Mucosa of descending colon (tissue), 3 donors: ENCODE measurements around the gene GFRA1. TPM values are rescaled to one million over a fixed set of nuclear protein-coding genes. Genes with fewer than 3 reads are reported as not detected.

Experiments used
- ATAC-seq: fragments of 200-7000 bp; cut with Tn5 transposase; one replicate; pipeline ENCODE4 v1.9.1; 2020; ENCODE audit warnings: mild to moderate bottlenecking, moderate library complexity
- DNase-seq, 3 donors: peaks; one replicate each; pipeline ENCODE4 v3.0.0-alpha.2; 2020
- H3K36me3 ChIP-seq: fragments of 200-600 bp; one replicate; pipeline ENCODE4 v1.8.0; 2021; ENCODE audit warnings: low read depth, mild to moderate bottlenecking
- H3K4me1 ChIP-seq: fragments of 200-600 bp; one replicate; pipeline ENCODE4 v1.8.0; 2021; ENCODE audit warnings: low read depth, mild to moderate bottlenecking
- H3K4me3 ChIP-seq: fragments of 200-600 bp; one replicate; pipeline ENCODE4 v1.8.0; 2021; ENCODE audit warnings: mild to moderate bottlenecking
- H3K9me3 ChIP-seq: fragments of 200-600 bp; one replicate; pipeline ENCODE4 v1.8.0; 2021; ENCODE audit warnings: mild to moderate bottlenecking
- intact Hi-C, 2 donors: fragments of 100-400 bp; cut with DNase I in 1 of 2; cut with micrococcal nuclease in 1 of 2; formaldehyde crosslinking; loops; one replicate each; pipeline versions ENCODE4 v1.11.0 to v1.11.1; 2022; cut with DNase I, micrococcal nuclease
- total RNA-seq, 3 donors: library from RNA; stranded (reverse); fragmentation: NEBNext Ultra II Directional in 2 of 3; extraction: Animal tissue kit (Norgen Biotek cat#: 25700) in 2 of 3; gene quantifications; one replicate each; pipeline versions ENCODE4 v1.2.1 to v1.2.4, GENCODE V29; 2021 to 2023
- TF ChIP-seq, protein P1 (sequence below): fragments of 200-600 bp; IDR thresholded peaks from one replicate; pipeline ENCODE4 v1.8.0; 2022; ENCODE audit warnings: antibody characterized with exemption, mild to moderate bottlenecking
- donor health status: DM: no; HTN: no; CAD: no; lungs with moderate emphysema.
- donor health status: DM: no; HTN: no; CAD: no.
- donor health status: DM: no; HTN: yes; CAD: no.

Gene GFRA1
- total RNA-seq, 3 donors from 2014 or later: 2.2 to 32.2 (median 4.1) TPM

DNA sequence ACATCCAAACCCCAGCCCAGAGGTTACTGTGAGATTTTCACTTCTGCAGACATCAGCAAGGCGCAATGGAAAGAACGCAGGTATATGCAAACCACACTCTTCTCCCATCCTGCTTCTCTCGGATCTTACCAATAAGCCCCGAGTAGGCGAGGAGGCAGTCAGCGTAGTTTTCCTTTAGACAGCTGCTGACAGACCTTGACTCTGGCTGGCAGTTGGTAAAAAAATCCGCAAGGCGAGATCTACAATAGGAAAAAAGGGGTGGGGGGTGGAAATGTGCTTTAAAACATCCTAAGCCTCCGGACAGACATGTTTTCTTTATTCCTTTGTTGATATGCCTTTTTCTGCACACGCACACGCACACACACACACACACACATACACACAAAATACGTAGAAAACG, 176.5 kb downstream of the GFRA1 start:
- Histone ChIP-seq H3K4me1 (no peaks in the 10 kb centered on the region), H3K4me3 (no peak overlapping the region), H3K9me3 (no peaks in the 10 kb centered on the region), H3K36me3 (no peaks in the 10 kb centered on the region)
- no peak for ATAC-seq
- TF ChIP-seq, protein P1, sequence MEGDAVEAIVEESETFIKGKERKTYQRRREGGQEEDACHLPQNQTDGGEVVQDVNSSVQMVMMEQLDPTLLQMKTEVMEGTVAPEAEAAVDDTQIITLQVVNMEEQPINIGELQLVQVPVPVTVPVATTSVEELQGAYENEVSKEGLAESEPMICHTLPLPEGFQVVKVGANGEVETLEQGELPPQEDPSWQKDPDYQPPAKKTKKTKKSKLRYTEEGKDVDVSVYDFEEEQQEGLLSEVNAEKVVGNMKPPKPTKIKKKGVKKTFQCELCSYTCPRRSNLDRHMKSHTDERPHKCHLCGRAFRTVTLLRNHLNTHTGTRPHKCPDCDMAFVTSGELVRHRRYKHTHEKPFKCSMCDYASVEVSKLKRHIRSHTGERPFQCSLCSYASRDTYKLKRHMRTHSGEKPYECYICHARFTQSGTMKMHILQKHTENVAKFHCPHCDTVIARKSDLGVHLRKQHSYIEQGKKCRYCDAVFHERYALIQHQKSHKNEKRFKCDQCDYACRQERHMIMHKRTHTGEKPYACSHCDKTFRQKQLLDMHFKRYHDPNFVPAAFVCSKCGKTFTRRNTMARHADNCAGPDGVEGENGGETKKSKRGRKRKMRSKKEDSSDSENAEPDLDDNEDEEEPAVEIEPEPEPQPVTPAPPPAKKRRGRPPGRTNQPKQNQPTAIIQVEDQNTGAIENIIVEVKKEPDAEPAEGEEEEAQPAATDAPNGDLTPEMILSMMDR: no peak
- intact Hi-C loops: no loop called here
- no peak for DNase-seq

DNA sequence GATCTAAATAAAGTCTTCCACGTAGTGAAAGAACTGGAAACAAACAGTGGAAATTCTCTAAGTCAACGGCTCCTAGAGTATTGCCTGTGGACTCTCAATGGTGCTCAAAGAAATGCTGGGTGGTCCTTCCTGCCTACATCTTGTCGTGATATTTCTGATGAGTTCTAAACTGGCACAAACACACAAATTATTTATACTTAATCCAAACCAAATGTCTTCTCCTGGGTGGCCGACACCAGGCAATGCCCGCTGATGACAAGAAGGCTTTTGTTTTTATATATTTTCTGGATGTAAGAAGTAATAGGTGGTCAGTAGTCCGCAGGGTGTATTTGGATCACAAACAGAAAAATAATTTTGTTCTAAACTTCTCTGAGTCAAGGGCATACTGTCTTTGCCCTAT, 178.7 kb downstream of the GFRA1 start:
- H3K4me3 ChIP-seq: no peak overlapping the region
- H3K4me1 ChIP-seq: no peaks in the 10 kb centered on the region
- ATAC-seq: no peak
- intact Hi-C loops: no loop called here
- TF ChIP-seq, protein P1: no peak
- H3K36me3 ChIP-seq: no peaks in the 10 kb centered on the region
- no peak for DNase-seq
- no peaks in the 10 kb centered on the region for H3K9me3 ChIP-seq

DNA sequence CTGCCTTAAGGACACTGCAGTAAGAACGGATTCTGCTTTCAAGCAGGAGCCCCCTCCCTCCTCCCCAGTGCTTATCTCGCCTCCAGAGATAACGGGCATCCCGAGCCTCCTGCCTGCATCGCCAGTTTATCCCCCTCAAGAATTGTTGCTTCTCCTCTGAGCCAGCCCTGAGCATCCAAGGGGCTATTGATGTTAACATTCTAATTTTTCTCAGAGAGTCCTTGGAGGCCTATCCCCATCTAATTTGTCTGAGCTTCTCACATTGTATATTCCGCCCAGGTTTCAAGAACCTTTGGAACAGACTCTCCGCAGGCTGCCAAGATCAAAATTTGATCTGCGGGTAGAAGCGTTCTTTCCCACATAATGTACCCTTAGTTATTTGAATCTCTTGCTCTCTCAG, 180.0 kb downstream of the GFRA1 start:
- Histone ChIP-seq H3K4me3 (no peak overlapping the region), H3K36me3 (no peaks in the 10 kb centered on the region), H3K4me1 (no peaks in the 10 kb centered on the region), H3K9me3 (no peaks in the 10 kb centered on the region)
- no peak for ATAC-seq
- intact Hi-C loops: no loop called here
- DNase-seq: no peak
- TF ChIP-seq, protein P1: no peak

DNA sequence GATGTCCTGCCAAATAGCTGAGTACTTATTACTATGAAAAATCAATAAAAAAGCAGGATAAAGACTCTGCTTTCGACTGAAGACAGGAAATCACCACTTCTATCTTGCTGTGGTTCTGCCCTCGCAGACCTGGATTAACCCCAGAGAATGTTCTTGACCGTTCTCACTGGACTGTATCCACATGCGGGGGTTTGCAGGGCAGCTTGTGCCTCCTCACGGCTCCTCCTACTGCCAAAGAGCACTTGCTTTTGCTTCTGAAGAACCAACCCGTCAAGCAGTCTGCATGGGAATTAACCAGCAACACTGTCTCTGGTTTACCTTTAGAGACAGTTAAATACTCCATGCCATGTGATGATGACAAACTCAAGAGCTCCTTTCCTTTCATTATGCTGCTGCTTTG, 184.0 kb downstream of the GFRA1 start:
- TF ChIP-seq, protein P1: no peak
- Histone ChIP-seq H3K4me1 (no peaks in the 10 kb centered on the region), H3K36me3 (no peaks in the 10 kb centered on the region), H3K4me3 (no peak overlapping the region), H3K9me3 (no peaks in the 10 kb centered on the region)
- DNase-seq (no peak), ATAC-seq (no peak)
- intact Hi-C loops: no loop called here

DNA sequence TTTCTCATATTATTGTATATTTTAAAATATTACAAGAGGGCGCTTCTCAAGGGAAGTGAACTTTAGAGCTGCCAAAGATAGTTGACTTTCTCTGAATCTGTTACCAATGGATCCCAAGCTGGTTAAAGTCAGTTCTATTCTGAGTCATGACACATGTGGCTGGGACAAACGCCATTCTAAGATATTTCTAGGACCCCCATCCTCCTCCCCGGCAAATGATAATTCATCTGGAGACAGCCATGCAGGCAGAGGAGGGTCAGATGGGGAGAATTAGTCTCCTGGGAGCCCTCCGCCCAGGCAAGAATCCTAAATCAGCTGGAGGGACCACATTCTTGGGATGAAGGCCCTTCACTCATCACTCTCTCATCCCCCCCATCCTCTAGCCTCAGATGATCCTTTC, 187.7 kb downstream of the GFRA1 start:
- intact Hi-C loops: no loop called here
- TF ChIP-seq, protein P1: no peak
- Histone ChIP-seq H3K9me3 (no peaks in the 10 kb centered on the region), H3K4me3 (no peak overlapping the region), H3K36me3 (no peaks in the 10 kb centered on the region), H3K4me1 (no peaks in the 10 kb centered on the region)
- ATAC-seq: no peak
- no peak for DNase-seq

DNA sequence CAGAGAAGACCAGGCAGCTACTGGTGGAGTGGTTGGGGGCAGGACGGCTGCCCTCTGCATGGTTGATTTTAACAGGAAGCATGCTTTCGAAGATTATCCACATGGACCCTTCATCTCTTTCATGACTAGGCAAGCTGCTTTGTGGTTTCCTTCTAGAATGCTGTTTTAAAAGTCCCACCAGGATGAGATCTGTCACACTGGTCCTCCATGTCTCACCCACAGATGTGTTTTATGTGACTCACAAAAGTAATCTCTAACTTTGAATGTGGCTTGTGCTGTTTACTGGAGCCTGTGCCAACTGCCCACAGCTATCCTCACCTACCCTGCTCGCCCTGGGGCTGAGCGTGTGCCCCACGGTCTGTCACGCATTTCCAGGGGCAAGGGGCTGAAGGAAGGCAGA, 188.8 kb downstream of the GFRA1 start:
- DNase-seq (no peak), ATAC-seq (no peak)
- intact Hi-C loops: no loop called here
- H3K36me3 ChIP-seq: no peaks in the 10 kb centered on the region
- no peaks in the 10 kb centered on the region for H3K9me3 ChIP-seq
- no peak overlapping the region for H3K4me3 ChIP-seq
- TF ChIP-seq, protein P1: no peak
- H3K4me1 ChIP-seq: no peaks in the 10 kb centered on the region
